T-cell (primary cell): ENCODE data around the gene IQCM. TPM values are rescaled to one million over a fixed set of nuclear protein-coding genes. Genes with fewer than 3 reads are reported as not detected.

Source experiments
- ATAC-seq, 4 experiments: fragments of 200-7000 bp in 3 of 4; fragments of 150-1000 bp in 1 of 4; cut with Tn5 transposase; replicated peaks in 1 of 4; 1 replicate in 3 of 4; 2 replicates in 1 of 4; pipeline ENCODE4 v1.10.0; 2021; ENCODE audit warnings: moderate library complexity in 3 of 4, mild to moderate bottlenecking in 2 of 4, moderate number of reproducible peaks in 1 of 4
- CTCF ChIA-PET, 2 donors: fragments of 300-600 bp; sonication (Branson Sonifier 250); formaldehyde crosslinking; loops; one replicate each; lab custom pipeline; 2022; ENCODE audit warnings: antibody characterized with exemption in 2 of 2; lab: Charles Lee
- POLR2A ChIA-PET, 2 donors: fragments of 300-600 bp; sonication (Branson Sonifier 250); formaldehyde crosslinking; loops; one replicate each; lab custom pipeline; 2022; ENCODE audit warnings: antibody characterized with exemption in 2 of 2; lab: Charles Lee
- DNase-seq, 35 experiments: peaks; one replicate each; pipeline versions ENCODE4 v3.0.0 to v3.0.0-alpha.2; 2013 to 2023
- H3K27ac ChIP-seq: one replicate; pipeline ENCODE4 v1.5.1; 2013; ENCODE audit warnings: low read length
- H3K27me3 ChIP-seq, 2 experiments: replicated peaks in 1 of 2; 1 replicate in 1 of 2; 2 replicates in 1 of 2; pipeline versions ENCODE4 v1.6.1 to v1.7.0; 2013; ENCODE audit warnings: low read length in 1 of 2, mixed read lengths in 1 of 2; ENCODE audit not compliant: control insufficient read depth in 2 of 2, insufficient read depth in 2 of 2; ENCODE audit errors: extremely low read depth in 1 of 2
- H3K36me3 ChIP-seq, 2 donors: 1 replicate in 1 of 2; 2 replicates in 1 of 2; pipeline versions ENCODE4 v1.6.1 to v1.7.0; 2013; ENCODE audit warnings: low read length in 1 of 2; ENCODE audit not compliant: control insufficient read depth in 2 of 2, insufficient read depth in 1 of 2; ENCODE audit errors: extremely low read depth in 1 of 2
- H3K4me1 ChIP-seq, 2 experiments: 1 replicate in 1 of 2; 2 replicates in 1 of 2; pipeline versions ENCODE4 v1.6.1 to v1.7.0; 2013; ENCODE audit warnings: low read length in 2 of 2, mixed read lengths in 1 of 2; ENCODE audit not compliant: insufficient read depth in 2 of 2, control insufficient read depth in 1 of 2; ENCODE audit errors: extremely low read depth in 1 of 2
- H3K4me3 ChIP-seq, 2 donors: 1 replicate in 1 of 2; 2 replicates in 1 of 2; pipeline versions ENCODE4 v1.5.1 to v1.7.0; 2013; ENCODE audit warnings: mild to moderate bottlenecking in 2 of 2, low read length in 1 of 2, moderate library complexity in 1 of 2; ENCODE audit not compliant: control insufficient read depth in 1 of 2; ENCODE audit errors: extremely low read depth in 1 of 2
- H3K9me3 ChIP-seq: 2 replicates; pipeline ENCODE4 v1.7.0; 2013
- H3K27ac Mint-ChIP-seq, 2 donors: one replicate each; pipeline ENCODE4 v1.8.0; 2020 to 2021; ENCODE audit warnings: mild to moderate bottlenecking in 2 of 2, mixed read lengths in 2 of 2
- H3K27me3 Mint-ChIP-seq, 2 donors: one replicate each; pipeline ENCODE4 v1.8.0; 2021 to 2022; ENCODE audit warnings: mixed read lengths in 2 of 2
- H3K36me3 Mint-ChIP-seq: one replicate; pipeline ENCODE4 v1.8.0; 2021; ENCODE audit warnings: mixed read lengths
- H3K4me1 Mint-ChIP-seq, 3 donors: one replicate each; pipeline ENCODE4 v1.8.0; 2020 to 2022; ENCODE audit warnings: mixed read lengths in 3 of 3, mild to moderate bottlenecking in 1 of 3
- H3K4me3 Mint-ChIP-seq, 3 donors: one replicate each; pipeline ENCODE4 v1.8.0; 2020 to 2022; ENCODE audit warnings: mild to moderate bottlenecking in 3 of 3, mixed read lengths in 3 of 3, moderate library complexity in 3 of 3
- H3K9me3 Mint-ChIP-seq, 3 donors: one replicate each; pipeline ENCODE4 v1.8.0; 2020 to 2022; ENCODE audit warnings: mixed read lengths in 3 of 3
- WGBS: methylation state at CpG from one replicate; pipeline ENCODE4 v1.1.5; 2013; ENCODE audit warnings: missing lambda C conversion rate; ENCODE audit not compliant: insufficient coverage; 5-methylcytosine and 5-hydroxymethylcytosine counted together
- total RNA-seq, 35 experiments: library from RNA in 6 of 35; stranded (reverse) in 6 of 35; fragments of 120-200 nt in 1 of 35; gene quantifications; one replicate each; pipeline versions ENCODE4 v1.2.1 to v1.2.4 and lab custom pipeline; 2013 to 2026

IQCM gene
- total RNA-seq, 5 donors from 2014 or later (not counting 1 experiment from before 2014, with no cell fraction given) = not detected

GRCh38 chr4:149555146-149555545 is 260.5 kb downstream of the IQCM start:
- Mint-ChIP-seq H3K27ac (no peak overlapping the region), H3K4me1 (no peaks in the 10 kb centered on the region), H3K9me3 (peaks cover 0 to 17% (median 0%) of the 10 kb centered on the region in 3 donors), H3K27me3 (no peaks in the 10 kb centered on the region), H3K4me3 (no peak overlapping the region), H3K36me3 (no peaks in the 10 kb centered on the region)
- no peaks in the 10 kb centered on the region for H3K4me1 ChIP-seq
- CTCF ChIA-PET = no interaction called here
- POLR2A ChIA-PET = no interaction called here
- no peak for DNase-seq
- no peak overlapping the region for H3K4me3 ChIP-seq
- H3K27ac ChIP-seq = no peak overlapping the region
- H3K36me3 ChIP-seq = no peaks in the 10 kb centered on the region
- H3K27me3 ChIP-seq = no peaks in the 10 kb centered on the region
- WGBS = no CpG with 5 or more reads among the region's 1 CpG
- no peaks in the 10 kb centered on the region for H3K9me3 ChIP-seq
- no peak for ATAC-seq

DNA sequence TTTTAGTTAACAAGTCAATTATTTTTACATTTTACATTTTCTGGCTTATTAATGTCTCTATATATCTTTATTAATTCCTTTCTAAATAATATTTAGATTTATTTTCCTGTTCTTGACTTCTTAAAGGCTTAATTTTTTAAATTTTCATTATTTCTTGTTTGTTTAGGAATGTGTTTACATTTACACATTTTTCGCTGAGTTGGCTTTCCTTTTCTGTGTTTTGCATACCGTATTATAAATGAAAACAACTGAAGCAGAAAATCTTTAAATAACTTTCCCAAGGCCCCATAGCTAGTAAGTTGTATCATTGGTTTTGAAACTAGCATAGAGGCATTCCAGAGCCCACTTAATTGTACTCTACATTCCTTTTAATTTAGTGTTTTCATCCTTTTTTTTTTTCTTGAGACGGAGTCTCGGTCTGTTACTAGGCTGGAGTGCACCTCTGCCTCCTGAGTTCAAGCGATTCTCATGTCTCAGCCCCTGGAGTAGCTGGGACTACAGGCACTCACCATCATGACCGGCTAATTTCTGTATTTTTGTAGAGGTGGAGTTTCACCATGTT is 261.6 kb downstream of the IQCM start:
- WGBS = 100% methylated on average over 1 of the region's 6 CpGs
- H3K27ac ChIP-seq = no peak overlapping the region
- Mint-ChIP-seq H3K27ac (no peak overlapping the region), H3K4me3 (no peak overlapping the region), H3K27me3 (no peaks in the 10 kb centered on the region), H3K36me3 (no peaks in the 10 kb centered on the region), H3K4me1 (no peaks in the 10 kb centered on the region), H3K9me3 (peaks cover 0 to 16% (median 0%) of the 10 kb centered on the region in 3 donors)
- H3K4me3 ChIP-seq = no peak overlapping the region
- H3K9me3 ChIP-seq = no peaks in the 10 kb centered on the region
- POLR2A ChIA-PET = no interaction called here
- no peaks in the 10 kb centered on the region for H3K4me1 ChIP-seq
- no peak for DNase-seq
- CTCF ChIA-PET = no interaction called here
- no peaks in the 10 kb centered on the region for H3K27me3 ChIP-seq
- no peaks in the 10 kb centered on the region for H3K36me3 ChIP-seq
- ATAC-seq = no peak

GRCh38 chr4:149552601-149553000 is 263.0 kb downstream of the IQCM start:
- no peaks in the 10 kb centered on the region for H3K4me1 Mint-ChIP-seq

DNA sequence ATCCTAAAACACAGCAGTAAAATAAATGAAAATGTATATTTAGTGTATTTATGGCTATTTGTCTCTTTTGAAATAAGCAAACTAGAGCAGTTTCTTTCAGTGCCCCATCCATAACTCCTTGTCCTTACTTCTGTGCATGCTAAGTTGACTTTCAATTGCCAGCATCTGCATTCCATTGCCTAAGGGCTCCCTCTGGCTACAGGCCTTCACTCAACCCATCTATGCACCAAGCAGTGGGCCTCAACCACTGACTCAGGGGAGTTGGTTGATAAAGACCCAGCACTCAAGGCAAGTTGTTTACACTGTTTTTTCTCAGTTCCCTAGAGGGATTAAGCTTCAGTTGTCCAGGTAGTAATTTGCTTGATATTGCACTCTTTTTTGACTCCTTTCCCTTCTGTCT is 265.7 kb downstream of the IQCM start:
- no peaks in the 10 kb centered on the region for H3K4me1 ChIP-seq
- peaks cover 0 to 8% (median 0%) of the 10 kb centered on the region in 3 donors for H3K9me3 Mint-ChIP-seq

More at GRCh38 chr4:149552601-149553000, 263.0 kb downstream of the IQCM start:
- no peaks in the 10 kb centered on the region for H3K27me3 ChIP-seq
- H3K36me3 ChIP-seq = no peaks in the 10 kb centered on the region
- ATAC-seq (no peak), DNase-seq (no peak)
- Mint-ChIP-seq H3K27me3 (no peaks in the 10 kb centered on the region), H3K27ac (no peak overlapping the region), H3K36me3 (no peaks in the 10 kb centered on the region), H3K9me3 (peaks cover 0 to 6% (median 0%) of the 10 kb centered on the region in 3 donors), H3K4me3 (no peak overlapping the region)
- H3K9me3 ChIP-seq = no peaks in the 10 kb centered on the region
- no peaks in the 10 kb centered on the region for H3K4me1 ChIP-seq
- no peak overlapping the region for H3K4me3 ChIP-seq
- H3K27ac ChIP-seq = no peak overlapping the region
- ChIA-PET CTCF (no interaction called here), POLR2A (no interaction called here)

DNA sequence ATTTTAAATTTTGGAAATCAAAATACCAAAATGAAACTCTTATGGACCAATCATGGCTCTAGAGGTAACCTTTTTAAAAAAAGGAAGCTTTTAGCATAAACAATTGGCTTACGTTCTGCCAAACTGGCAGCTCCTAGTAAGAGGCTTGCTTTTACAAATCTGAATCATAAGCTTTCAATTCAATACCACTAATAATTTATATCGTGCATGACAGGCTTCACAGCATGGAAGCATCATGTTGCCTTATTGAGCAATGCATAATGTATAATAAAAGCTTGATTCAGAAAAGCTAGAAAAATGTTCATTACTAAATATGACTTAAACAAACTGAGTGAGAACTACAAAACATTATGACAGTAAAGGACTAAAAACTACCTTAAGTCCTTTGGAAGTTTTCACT is 280.9 kb downstream of the IQCM start:
- H3K9me3 ChIP-seq = no peaks in the 10 kb centered on the region
- no peaks in the 10 kb centered on the region for H3K36me3 ChIP-seq
- H3K27ac ChIP-seq = no peak overlapping the region
- Mint-ChIP-seq H3K9me3 (peaks cover 13 to 23% (median 21%) of the 10 kb centered on the region in 3 donors), H3K27me3 (no peaks in the 10 kb centered on the region), H3K27ac (no peak overlapping the region), H3K36me3 (no peaks in the 10 kb centered on the region), H3K4me1 (no peaks in the 10 kb centered on the region), H3K4me3 (no peak overlapping the region)
- ChIA-PET POLR2A (no interaction called here), CTCF (no interaction called here)
- no CpG with 5 or more reads among the region's 2 CpGs for WGBS
- H3K4me3 ChIP-seq = no peak overlapping the region
- H3K4me1 ChIP-seq = no peaks in the 10 kb centered on the region
- no peak for ATAC-seq
- H3K27me3 ChIP-seq = no peaks in the 10 kb centered on the region
- DNase-seq = no peak

More for the DNA sequence above, 265.7 kb downstream of the IQCM start:
- Mint-ChIP-seq H3K27ac (no peak overlapping the region), H3K36me3 (no peaks in the 10 kb centered on the region), H3K4me1 (no peaks in the 10 kb centered on the region), H3K27me3 (no peaks in the 10 kb centered on the region), H3K4me3 (no peak overlapping the region)
- Histone ChIP-seq H3K27ac (no peak overlapping the region), H3K27me3 (no peaks in the 10 kb centered on the region), H3K4me3 (no peak overlapping the region), H3K9me3 (no peaks in the 10 kb centered on the region), H3K36me3 (no peaks in the 10 kb centered on the region)
- ChIA-PET POLR2A (no interaction called here), CTCF (no interaction called here)
- DNase-seq (no peak), ATAC-seq (no peak)

DNA sequence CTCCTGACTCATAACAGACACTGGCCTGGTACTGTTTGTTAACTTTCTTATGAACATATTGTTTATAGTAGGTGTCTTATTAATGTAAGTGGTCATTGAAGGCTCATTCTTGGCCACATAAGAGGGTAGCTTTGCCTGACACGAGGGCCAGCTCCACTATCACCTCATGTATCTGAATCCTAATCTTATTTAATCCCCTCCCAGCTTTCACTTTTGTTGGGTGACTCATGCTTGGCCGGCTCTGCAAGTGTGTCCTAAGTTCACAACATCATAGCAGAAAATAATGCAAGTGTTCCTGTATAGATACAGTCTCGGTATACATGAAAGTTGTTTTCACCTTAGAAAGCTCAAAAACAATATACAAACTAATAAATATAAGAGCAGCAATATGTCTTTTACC is 283.8 kb downstream of the IQCM start:
- Histone ChIP-seq H3K27me3 (no peaks in the 10 kb centered on the region), H3K4me3 (no peak overlapping the region), H3K27ac (no peak overlapping the region), H3K36me3 (no peaks in the 10 kb centered on the region), H3K9me3 (no peaks in the 10 kb centered on the region), H3K4me1 (no peaks in the 10 kb centered on the region)
- POLR2A ChIA-PET = no interaction called here
- no peak overlapping the region for H3K4me3 Mint-ChIP-seq
- DNase-seq (no peak), ATAC-seq (no peak)
- H3K27ac Mint-ChIP-seq = no peak overlapping the region
- H3K4me1 Mint-ChIP-seq = no peaks in the 10 kb centered on the region
- H3K9me3 Mint-ChIP-seq = peaks cover 4 to 15% (median 14%) of the 10 kb centered on the region in 3 donors
- CTCF ChIA-PET = no interaction called here
- no peaks in the 10 kb centered on the region for H3K36me3 Mint-ChIP-seq
- no CpG with 5 or more reads among the region's 3 CpGs for WGBS
- no peaks in the 10 kb centered on the region for H3K27me3 Mint-ChIP-seq

GRCh38 chr4:149523039-149523438 is 292.6 kb downstream of the IQCM start:
- Histone ChIP-seq H3K4me1 (no peaks in the 10 kb centered on the region), H3K36me3 (no peaks in the 10 kb centered on the region), H3K27ac (no peak overlapping the region), H3K4me3 (no peak overlapping the region), H3K27me3 (no peaks in the 10 kb centered on the region), H3K9me3 (no peaks in the 10 kb centered on the region)
- Mint-ChIP-seq H3K9me3 (peaks cover 2 to 10% (median 8%) of the 10 kb centered on the region in 3 donors), H3K27ac (no peak overlapping the region), H3K36me3 (no peaks in the 10 kb centered on the region), H3K27me3 (no peaks in the 10 kb centered on the region), H3K4me3 (no peak overlapping the region), H3K4me1 (no peaks in the 10 kb centered on the region)
- POLR2A ChIA-PET = no interaction called here
- ATAC-seq (no peak), DNase-seq (no peak)
- no CpG with 5 or more reads among the region's 2 CpGs for WGBS
- CTCF ChIA-PET = no interaction called here
